IPS-15b (cell line): ENCODE measurements around the gene ATP5PD.
A peak's percentile ranks its signal among the peaks of the same experiment; 100 is the strongest.
"Not testable (repeated sequence)": the region's sequence is repeated elsewhere in the genome, so short reads cannot be mapped to it uniquely, and the experiment has no call there.

Experiments
- H3K27me3 ChIP-seq: one replicate; pipeline ENCODE4 v1.6.1; 2013; ENCODE audit warnings: low read length; ENCODE audit not compliant: control insufficient read depth, insufficient read depth
- H3K36me3 ChIP-seq: one replicate; pipeline ENCODE4 v1.6.1; 2013; ENCODE audit warnings: low read length; ENCODE audit not compliant: control insufficient read depth, insufficient read depth
- H3K4me1 ChIP-seq: one replicate; pipeline ENCODE4 v1.6.1; 2013; ENCODE audit warnings: mild to moderate bottlenecking, low read length; ENCODE audit not compliant: control insufficient read depth, insufficient read depth
- H3K4me3 ChIP-seq: one replicate; pipeline ENCODE4 v1.5.1; 2013; ENCODE audit warnings: low read depth, low read length
- H3K9ac ChIP-seq: one replicate; pipeline ENCODE4 v1.6.1; 2013; ENCODE audit warnings: low read depth, mild to moderate bottlenecking, low read length
- H3K9me3 ChIP-seq: one replicate; pipeline ENCODE4 v1.6.1; 2013; ENCODE audit warnings: mild to moderate bottlenecking, low read length; ENCODE audit not compliant: control insufficient read depth, insufficient read depth

Gene ATP5PD

GRCh38 chr17:75061618-75062017 lies 14.8 kb upstream of the ATP5PD start:
- Histone ChIP-seq H3K4me1 (no peaks in the 10 kb centered on the region), H3K36me3 (peaks cover 47% of the 10 kb centered on the region), H3K9me3 (no peaks in the 10 kb centered on the region), H3K4me3 (no peak overlapping the region), H3K27me3 (no peaks in the 10 kb centered on the region), H3K9ac (no peak overlapping the region)

DNA sequence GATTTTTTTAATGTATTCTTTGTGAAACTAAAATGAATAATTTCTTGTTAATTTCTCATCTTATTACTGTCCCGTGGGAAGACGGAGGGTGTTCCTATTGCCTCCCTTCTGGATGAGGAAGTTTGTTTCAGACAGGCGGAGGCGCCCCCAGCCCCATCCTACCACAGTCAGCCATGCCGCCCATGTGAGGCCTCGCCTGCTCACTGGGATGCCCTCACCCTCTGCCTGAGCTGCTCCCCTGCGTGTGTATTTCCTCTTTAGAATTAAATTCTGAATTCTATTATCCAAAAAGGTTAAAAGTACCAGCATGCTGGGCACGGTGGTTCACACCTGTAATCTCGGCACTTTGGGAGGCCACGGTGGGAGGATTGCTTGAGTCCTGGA lies 14.3 kb upstream of the ATP5PD start:
- Histone ChIP-seq H3K9me3 (no peaks in the 10 kb centered on the region), H3K36me3 (peaks cover 47% of the 10 kb centered on the region), H3K9ac (no peak overlapping the region), H3K27me3 (no peaks in the 10 kb centered on the region), H3K4me1 (no peaks in the 10 kb centered on the region), H3K4me3 (no peak overlapping the region)

GRCh38 chr17:75060434-75061054 lies 13.8 kb upstream of the ATP5PD start:
- Histone ChIP-seq H3K36me3 (peaks cover 47% of the 10 kb centered on the region), H3K4me3 (no peak overlapping the region), H3K9ac (no peak overlapping the region), H3K4me1 (no peaks in the 10 kb centered on the region), H3K27me3 (no peaks in the 10 kb centered on the region), H3K9me3 (no peaks in the 10 kb centered on the region)

DNA sequence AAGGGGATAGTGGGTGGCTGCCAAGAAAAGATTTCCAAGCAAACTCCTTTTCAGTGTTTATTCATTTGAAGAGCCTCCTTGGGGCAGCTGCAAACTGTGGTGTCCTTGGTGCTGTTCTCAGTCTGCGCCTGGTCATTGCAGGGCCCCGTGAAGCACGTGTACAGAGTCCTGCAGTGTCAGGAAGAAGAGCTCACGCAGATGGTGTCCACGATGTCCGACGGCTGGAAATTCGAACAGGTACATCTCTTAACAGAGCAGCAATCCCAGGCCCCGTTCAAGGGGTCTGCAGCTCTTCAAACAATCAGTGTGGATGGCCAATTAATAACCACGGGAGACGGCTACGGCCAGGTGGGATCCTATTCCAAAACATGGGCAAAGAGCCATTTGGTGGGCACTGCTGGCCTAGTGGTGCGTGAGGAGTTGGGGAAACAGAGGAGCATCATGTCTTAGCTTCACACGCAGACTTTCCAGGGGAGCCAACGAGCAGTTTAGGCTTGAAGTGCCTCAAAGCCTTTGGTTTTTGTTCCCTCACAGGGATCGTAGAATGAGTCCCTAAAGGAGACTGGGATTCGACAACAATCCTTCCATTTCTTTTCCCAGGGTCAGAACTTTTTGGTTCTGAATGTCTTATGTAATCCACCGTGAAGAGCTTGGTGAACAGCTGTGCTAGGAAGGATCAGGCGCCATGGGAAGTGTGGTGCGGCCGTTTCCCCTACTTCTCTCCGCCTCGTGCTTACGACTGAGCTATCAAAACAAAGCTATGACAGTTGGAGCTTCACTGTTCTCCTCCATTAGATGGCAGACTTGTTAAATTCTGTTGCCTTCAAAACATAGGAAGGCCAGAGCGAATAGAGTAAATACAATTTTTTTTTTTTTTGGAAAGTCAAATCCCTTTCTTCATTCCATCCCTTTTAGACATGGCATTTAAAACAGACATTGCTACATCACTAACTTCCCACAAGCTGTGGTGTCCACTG lies 12.9 kb upstream of the ATP5PD start:
- no peaks in the 10 kb centered on the region for H3K9me3 ChIP-seq
- peaks cover 47% of the 10 kb centered on the region for H3K36me3 ChIP-seq
- H3K9ac ChIP-seq = no peak overlapping the region
- H3K27me3 ChIP-seq = no peaks in the 10 kb centered on the region
- H3K4me1 ChIP-seq = no peaks in the 10 kb centered on the region
- no peak overlapping the region for H3K4me3 ChIP-seq

DNA sequence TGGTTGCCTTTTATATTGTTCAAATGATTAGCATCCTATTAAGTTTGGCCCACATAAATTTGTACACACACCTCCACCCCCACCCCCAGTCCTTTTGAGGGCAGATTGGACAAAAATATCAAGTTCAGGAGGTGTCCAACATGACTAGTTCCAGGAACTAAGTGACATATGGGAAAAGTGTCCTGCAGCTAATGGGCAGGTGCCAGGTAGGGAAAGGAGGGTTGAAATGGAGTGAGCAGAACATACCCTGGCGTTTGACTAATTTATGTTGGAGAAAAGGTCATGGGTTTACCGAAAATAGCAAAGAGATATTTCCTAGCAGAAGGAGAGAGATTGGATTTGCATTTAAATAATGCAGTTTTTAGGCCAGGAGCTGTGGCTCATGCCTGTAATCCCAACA lies 5.2 kb upstream of the ATP5PD start:
- Histone ChIP-seq H3K36me3 (peaks cover 22% of the 10 kb centered on the region), H3K4me1 (peaks cover 3% of the 10 kb centered on the region), H3K9ac (no peak overlapping the region), H3K4me3 (no peak overlapping the region), H3K27me3 (no peaks in the 10 kb centered on the region), H3K9me3 (no peaks in the 10 kb centered on the region)

GRCh38 chr17:75049706-75050105 lies 2.9 kb upstream of the ATP5PD start:
- H3K9ac ChIP-seq = no peak overlapping the region
- no peak overlapping the region for H3K4me3 ChIP-seq
- no peaks in the 10 kb centered on the region for H3K27me3 ChIP-seq
- peaks cover 22% of the 10 kb centered on the region for H3K36me3 ChIP-seq
- H3K4me1 ChIP-seq = peaks cover 3% of the 10 kb centered on the region
- H3K9me3 ChIP-seq = no peaks in the 10 kb centered on the region

GRCh38 chr17:75049057-75049456 lies 2.3 kb upstream of the ATP5PD start:
- Histone ChIP-seq H3K9ac (no peak overlapping the region), H3K4me3 (no peak overlapping the region)

GRCh38 chr17:75048249-75048878 lies 1.6 kb upstream of the ATP5PD start:
- peak overlapping the region; percentile 99 for H3K4me3 ChIP-seq
- no peaks in the 10 kb centered on the region for H3K9me3 ChIP-seq
- H3K36me3 ChIP-seq = peaks cover 12% of the 10 kb centered on the region

More at GRCh38 chr17:75049057-75049456, 2.3 kb upstream of the ATP5PD start:
- H3K4me1 ChIP-seq = peaks cover 6% of the 10 kb centered on the region
- H3K36me3 ChIP-seq = peaks cover 19% of the 10 kb centered on the region
- H3K9me3 ChIP-seq = no peaks in the 10 kb centered on the region
- no peaks in the 10 kb centered on the region for H3K27me3 ChIP-seq

DNA sequence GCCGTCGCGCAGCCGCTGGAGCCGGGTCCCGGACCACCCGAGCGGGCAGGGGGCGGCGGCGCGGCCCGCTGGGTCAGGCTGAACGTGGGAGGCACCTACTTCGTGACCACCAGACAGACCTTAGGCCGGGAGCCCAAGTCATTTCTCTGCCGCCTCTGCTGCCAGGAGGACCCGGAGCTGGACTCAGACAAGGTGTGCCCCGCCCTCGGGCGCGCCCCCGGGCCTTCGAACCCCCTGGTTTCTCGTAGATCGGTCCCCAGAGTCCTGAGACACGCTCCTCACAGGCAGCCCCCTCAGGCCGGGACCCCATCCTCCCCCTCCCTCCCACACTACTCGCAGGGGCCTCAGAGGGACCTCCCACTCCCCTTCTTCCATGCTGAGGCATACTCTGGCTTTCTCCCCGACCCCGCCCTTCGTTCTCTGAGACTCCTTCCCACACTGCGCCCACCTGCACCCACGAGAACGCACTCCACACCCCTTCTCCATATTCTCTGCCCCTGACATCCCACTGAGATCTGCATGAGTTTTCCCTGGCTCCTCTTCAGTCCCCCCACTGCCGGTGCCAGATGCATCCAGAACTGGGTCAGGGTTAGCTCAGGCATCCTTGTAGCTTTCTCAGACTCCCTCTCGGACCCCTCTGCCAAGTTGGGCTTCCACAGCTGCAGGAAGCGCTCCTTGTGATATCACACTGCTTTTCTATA lies 779 bp upstream of the ATP5PD start:
- peaks cover 10% of the 10 kb centered on the region for H3K4me1 ChIP-seq
- H3K36me3 ChIP-seq = peaks cover 9% of the 10 kb centered on the region
- H3K9me3 ChIP-seq = no peaks in the 10 kb centered on the region
- H3K27me3 ChIP-seq = no peaks in the 10 kb centered on the region
- H3K9ac ChIP-seq = peak overlapping the region; percentile 87
- peak overlapping the region; percentile 99 for H3K4me3 ChIP-seq

More at GRCh38 chr17:75048249-75048878, 1.6 kb upstream of the ATP5PD start:
- peaks cover 9% of the 10 kb centered on the region for H3K4me1 ChIP-seq
- peak overlapping the region; percentile 87 for H3K9ac ChIP-seq
- no peaks in the 10 kb centered on the region for H3K27me3 ChIP-seq

GRCh38 chr17:75045946-75046406 lies 793 bp downstream of the ATP5PD start:
- H3K9me3 ChIP-seq, H3K27me3 ChIP-seq: not testable (repeated sequence)
- H3K4me1 ChIP-seq = peaks cover 16% of the 10 kb centered on the region
- H3K9ac ChIP-seq = peak overlapping the region; percentile 90
- H3K4me3 ChIP-seq = peak overlapping the region; percentile 97
- peaks cover 14% of the 10 kb centered on the region for H3K36me3 ChIP-seq

DNA sequence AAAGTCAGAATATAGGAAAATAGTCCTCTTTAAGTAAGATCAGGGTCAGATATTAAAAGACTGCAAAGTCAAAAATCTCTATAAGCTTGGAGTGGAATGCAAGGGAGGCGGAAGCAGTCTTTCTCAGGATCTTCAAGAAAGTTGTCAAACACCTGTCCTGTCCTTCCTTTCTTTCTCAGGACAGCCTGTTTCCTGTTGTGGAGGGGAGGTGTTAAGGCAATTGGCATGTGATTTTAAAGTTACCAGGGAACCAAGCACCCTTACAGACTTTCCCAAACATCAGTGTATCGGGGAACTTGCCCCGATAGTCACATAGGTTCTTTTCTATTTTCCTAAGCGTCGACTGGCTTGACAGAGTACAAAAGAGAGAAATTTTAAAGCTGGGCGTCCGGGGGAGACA lies 2.1 kb downstream of the ATP5PD start:
- Histone ChIP-seq H3K36me3 (peaks cover 23% of the 10 kb centered on the region), H3K4me1 (peaks cover 18% of the 10 kb centered on the region), H3K9ac (no peak overlapping the region), H3K9me3 (no peaks in the 10 kb centered on the region), H3K27me3 (no peaks in the 10 kb centered on the region), H3K4me3 (peak overlapping the region; percentile 45)
